OCI-LY7 (cell line): ENCODE data around the gene OR4X2. TPM values are rescaled to one million over a fixed set of nuclear protein-coding genes. Genes with fewer than 3 reads are reported as not detected.

Source experiments
- BruUV-seq: library from RNA; stranded (reverse); fragments of 400-500 nt; replicated peaks from 2 replicates; lab custom pipeline; 2021; lab: Mats Ljungman, UMichigan
- CTCF ChIA-PET: fragments of 300-600 bp; sonication (Branson Sonifier 250); formaldehyde crosslinking; loops from one replicate; lab custom pipeline; 2022; ENCODE audit warnings: antibody characterized with exemption; ENCODE audit not compliant: unreplicated experiment; lab: Charles Lee
- POLR2A ChIA-PET: fragments of 300-600 bp; sonication (Branson Sonifier 250); formaldehyde crosslinking; loops from one replicate; lab custom pipeline; 2022; ENCODE audit warnings: antibody characterized with exemption; lab: Charles Lee
- DNase-seq: peaks from one replicate; pipeline ENCODE4 v3.0.0-alpha.2; 2015; ENCODE audit warnings: low spot score
- H2AFZ ChIP-seq: fragments of 200-600 bp; sonication (generic), shearing (Covaris generic); 2 replicates; pipeline ENCODE4 v1.6.1; 2014; ENCODE audit warnings: mild to moderate bottlenecking, antibody characterized with exemption, low read length, moderate library complexity
- H3K27ac ChIP-seq: fragments of 200-600 bp; sonication (generic); 2 replicates; pipeline ENCODE4 v1.5.1; 2014; ENCODE audit warnings: mixed run types, low read depth, mild to moderate bottlenecking, moderate library complexity, low read length, inconsistent platforms; ENCODE audit not compliant: poor library complexity, severe bottlenecking
- H3K36me3 ChIP-seq: fragments of 200-600 bp; sonication (generic); 2 replicates; pipeline ENCODE4 v1.6.1; 2014; ENCODE audit warnings: mild to moderate bottlenecking, antibody characterized with exemption, low read length, moderate library complexity, mixed read lengths; ENCODE audit not compliant: insufficient read depth
- H3K4me1 ChIP-seq: fragments of 200-600 bp; sonication (generic); 2 replicates; pipeline ENCODE4 v1.5.1; 2014; ENCODE audit warnings: mild to moderate bottlenecking, low read length; ENCODE audit not compliant: insufficient read depth, poor library complexity, severe bottlenecking
- H3K4me2 ChIP-seq: fragments of 200-600 bp; sonication (generic); 2 replicates; pipeline ENCODE4 v1.6.1; 2014; ENCODE audit warnings: mild to moderate bottlenecking, low read length
- H3K4me3 ChIP-seq: fragments of 200-600 bp; sonication (generic); 2 replicates; pipeline ENCODE4 v1.5.1; 2014; ENCODE audit warnings: mild to moderate bottlenecking, low read depth, low read length; ENCODE audit not compliant: poor library complexity, severe bottlenecking
- H3K79me2 ChIP-seq: fragments of 200-600 bp; sonication (generic); 2 replicates; pipeline ENCODE4 v1.6.1; 2016; ENCODE audit warnings: low read depth, mild to moderate bottlenecking, low read length, moderate library complexity, mixed read lengths; ENCODE audit not compliant: insufficient read depth
- H3K9me2 ChIP-seq: fragments of 200-600 bp; sonication (generic); 2 replicates; pipeline ENCODE4 v1.6.1; 2016; ENCODE audit warnings: mild to moderate bottlenecking, low read length, mixed read lengths; ENCODE audit not compliant: insufficient read depth
- H3K9me3 ChIP-seq: fragments of 200-600 bp; sonication (generic); 2 replicates; pipeline ENCODE4 v1.6.1; 2014; ENCODE audit warnings: mild to moderate bottlenecking, mixed run types, low read length, mixed read lengths
- H4K20me1 ChIP-seq: fragments of 200-600 bp; sonication (generic); 2 replicates; pipeline ENCODE4 v1.6.1; 2014; ENCODE audit warnings: mild to moderate bottlenecking, antibody characterized with exemption, low read length, moderate library complexity, mixed read lengths; ENCODE audit not compliant: insufficient read depth
- CTCF ChIP-seq: fragments of 200-600 bp; sonication (generic); conservative IDR thresholded peaks from 2 replicates; pipeline ENCODE4 v1.5.1; 2014; ENCODE audit warnings: mild to moderate bottlenecking, antibody characterized with exemption, low read length, moderate library complexity, mixed read lengths
- EZH2phosphoT487 ChIP-seq: fragments of 200-600 bp; sonication (generic); IDR thresholded peaks from 2 replicates; pipeline ENCODE4 v1.6.1; 2018; ENCODE audit warnings: low read depth, borderline replicate concordance, mild to moderate bottlenecking, mixed run types, antibody characterized with exemption, low read length, moderate library complexity, mixed read lengths
- intact Hi-C: fragments of 100-400 bp; cut with micrococcal nuclease; formaldehyde crosslinking; loops from one replicate; pipeline ENCODE4 v1.10.0; 2022; ENCODE audit not compliant: unreplicated experiment
- total RNA-seq, 2 experiments: library from RNA; depleted of rRNA in 1 of 2; stranded (reverse); fragments of >200 nt in 1 of 2; shearing (Covaris generic) in 1 of 2; gene quantifications; 2 replicates each; pipeline ENCODE4 v1.2.3, GENCODE V29; 2014 to 2022

OR4X2 gene
- total RNA-seq, 2 experiments from 2014 or later, result not detected

- CTCF ChIA-PET, result no interaction called here
- no peak for DNase-seq
Measured at GRCh38 chr11:48272606-48273005, 27.7 kb downstream of the OR4X2 start.

More at GRCh38 chr11:48272606-48273005, 27.7 kb downstream of the OR4X2 start:
- intact Hi-C loops, result no loop called here
- POLR2A ChIA-PET, result interaction anchor here (1.5 kb wide), 1 partner anchor 22 kb away, joined by 3 read pairs; no protein-coding TSS in a partner anchor
- BruUV-seq, result no TSS peak
- H3K9me3 ChIP-seq, result no peaks in the 10 kb centered on the region
- H2AFZ ChIP-seq, result no peak overlapping the region
- H3K79me2 ChIP-seq, result no peaks in the 10 kb centered on the region
- no peak overlapping the region for H3K4me2 ChIP-seq
- no peak overlapping the region for H3K4me3 ChIP-seq
- no peaks in the 10 kb centered on the region for H3K36me3 ChIP-seq
- TF ChIP-seq EZH2phosphoT487 (no peak), CTCF (no peak)
- H4K20me1 ChIP-seq, result no peaks in the 10 kb centered on the region
- H3K4me1 ChIP-seq, result no peaks in the 10 kb centered on the region
- no peaks in the 10 kb centered on the region for H3K9me2 ChIP-seq
- no peak overlapping the region for H3K27ac ChIP-seq

Other genes with a start within 250 kb of the OR4X2 start
- not detected in 2 replicates for gene OR4B1, start 28.3 kb upstream of the OR4X2 start, total RNA-seq (2014; rRNA removed; shearing (Covaris generic))
- gene OR4B1, start 28.3 kb upstream of the OR4X2 start, total RNA-seq (2022), result not detected in 2 replicates
- gene OR4X1, start 18.8 kb downstream of the OR4X2 start, total RNA-seq (2014; rRNA removed; shearing (Covaris generic)), result not detected in 2 replicates
- gene OR4X1, start 18.8 kb downstream of the OR4X2 start, total RNA-seq (2022), result not detected in 2 replicates
- not detected in 2 replicates for gene OR4S1, start 61.1 kb downstream of the OR4X2 start, total RNA-seq (2014; rRNA removed; shearing (Covaris generic))
- not detected in 2 replicates for gene OR4S1, start 61.1 kb downstream of the OR4X2 start, total RNA-seq (2022)
- gene OR4C3, start 79.8 kb downstream of the OR4X2 start, total RNA-seq (2014; rRNA removed; shearing (Covaris generic)), result not detected in 2 replicates
- gene OR4C3, start 79.8 kb downstream of the OR4X2 start, total RNA-seq (2022), result not detected in 2 replicates
- not detected in 2 replicates for gene OR4C5, start 121.4 kb downstream of the OR4X2 start, total RNA-seq (2014; rRNA removed; shearing (Covaris generic))
- not detected in 2 replicates for gene OR4C5, start 121.4 kb downstream of the OR4X2 start, total RNA-seq (2022)
- not detected in 2 replicates for gene OR4A47, start 243.7 kb downstream of the OR4X2 start, total RNA-seq (2014; rRNA removed; shearing (Covaris generic))
- gene OR4A47, start 243.7 kb downstream of the OR4X2 start, total RNA-seq (2022), result not detected in 2 replicates